Esophagus (tissue), 2 donors: ENCODE results near the gene SENP3. TPM values are rescaled to one million over a fixed set of nuclear protein-coding genes. Genes with fewer than 3 reads are reported as not detected.

ENCODE experiments used
- H3K27ac ChIP-seq, 2 donors: one replicate each; pipeline ENCODE4 v1.5.1; 2013; ENCODE audit warnings: low read depth in 2 of 2, mild to moderate bottlenecking in 2 of 2, inconsistent platforms in 1 of 2, low read length in 1 of 2, moderate library complexity in 1 of 2
- H3K27me3 ChIP-seq, 2 donors: one replicate each; pipeline ENCODE4 v1.6.1; 2013; ENCODE audit warnings: low read length in 2 of 2, control low read depth in 1 of 2, mild to moderate bottlenecking in 1 of 2; ENCODE audit not compliant: insufficient read depth in 2 of 2, control insufficient read depth in 1 of 2
- H3K36me3 ChIP-seq, 2 donors: one replicate each; pipeline ENCODE4 v1.6.1; 2013; ENCODE audit warnings: low read length in 1 of 2; ENCODE audit not compliant: control insufficient read depth in 2 of 2, insufficient read depth in 2 of 2
- H3K4me1 ChIP-seq, 2 donors: one replicate each; pipeline ENCODE4 v1.6.1; 2013; ENCODE audit warnings: low read length in 1 of 2; ENCODE audit not compliant: control insufficient read depth in 2 of 2, insufficient read depth in 2 of 2
- H3K4me3 ChIP-seq, 2 donors: one replicate each; pipeline ENCODE4 v1.5.1; 2013; ENCODE audit warnings: low read length in 2 of 2, mild to moderate bottlenecking in 2 of 2, low read depth in 1 of 2, moderate library complexity in 1 of 2
- H3K9me3 ChIP-seq, 2 donors: one replicate each; pipeline ENCODE4 v1.6.1; 2013; ENCODE audit warnings: mild to moderate bottlenecking in 2 of 2, low read depth in 1 of 2, low read length in 1 of 2, moderate library complexity in 1 of 2; ENCODE audit not compliant: control insufficient read depth in 2 of 2, insufficient read depth in 1 of 2
- WGBS, 2 donors: extraction: QIAGEN DNeasy Blood & Tissue Kit; methylation state at CpG; one replicate each; pipeline ENCODE4 v1.1.7; 2013; 5-methylcytosine and 5-hydroxymethylcytosine counted together
- polyA plus RNA-seq, 2 donors: library from polyadenylated mRNA; stranded (reverse); fragments of 200-250 nt; gene quantifications; one replicate each; pipeline ENCODE4 v1.2.3, GENCODE V29; 2013
- donor health status: healthy with polysubstance abuse.
- donor health status: Bipolar disorder and iron deficiency.

SENP3 gene
- polyA plus RNA-seq, 2 donors, result 21.6 to 33.6 TPM

DNA sequence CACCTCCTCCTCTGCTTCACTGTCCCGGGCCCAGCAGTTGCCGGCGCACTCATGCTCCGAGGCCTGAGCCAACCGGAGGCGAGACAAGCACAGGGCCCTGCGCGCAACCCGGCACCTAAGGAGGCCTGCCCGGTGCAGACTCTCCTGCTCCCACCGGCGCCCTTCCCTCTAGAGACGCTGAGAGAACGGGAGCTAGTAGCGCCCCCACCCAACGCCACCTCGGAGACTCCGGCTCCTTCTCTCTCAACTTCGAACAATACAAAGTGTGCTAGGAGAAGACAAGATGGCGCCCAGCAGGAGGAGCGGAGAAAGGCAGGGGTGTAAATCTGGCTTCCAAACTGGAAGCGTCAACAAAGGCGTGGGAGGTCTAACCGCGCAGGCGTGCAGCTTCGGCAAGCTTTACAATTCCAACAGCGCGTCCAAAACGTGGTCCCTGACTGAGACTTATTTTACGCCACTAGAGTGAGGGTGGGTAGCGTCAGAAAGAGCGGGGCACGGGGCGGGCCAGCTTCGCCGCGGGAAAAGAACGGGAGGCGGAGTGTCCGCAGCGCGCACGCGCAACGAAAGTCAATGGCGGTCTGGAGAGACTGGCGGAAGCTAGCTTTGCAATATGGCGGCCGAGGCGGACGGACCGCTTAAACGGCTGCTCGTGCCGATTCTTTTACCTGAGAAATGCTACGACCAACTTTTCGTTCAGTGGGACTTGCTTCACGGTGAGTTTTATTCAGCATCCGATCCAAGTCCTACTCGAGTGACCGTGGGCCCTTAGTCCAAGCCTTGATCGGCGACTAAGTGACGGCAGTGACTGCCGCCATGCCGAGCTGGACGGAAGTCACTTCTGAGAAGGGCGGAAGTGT lies 21.8 kb downstream of the SENP3 start, which contains the start of gene MPDU1:
Gene MPDU1, plus strand, starts transcription at position 600 of the 857 bp plus-strand sequence. Its CDS starts 11 bp downstream, at position 611.
- WGBS, 2 donors, result 14% methylated on average over 69 of the region's 69 CpGs
- peaks cover 9 to 40% of the 10 kb centered on the region in 2 donors for H3K4me1 ChIP-seq
- H3K9me3 ChIP-seq, result no peaks in the 10 kb centered on the region
- H3K36me3 ChIP-seq, result peaks cover 0 to 10% of the 10 kb centered on the region in 2 donors
- peak within 1 kb of the TSS; percentile 65 to 68 for H3K4me3 ChIP-seq
- H3K27me3 ChIP-seq, result no peaks in the 10 kb centered on the region
- H3K27ac ChIP-seq, result peak within 1 kb of the TSS; percentile 97 to 100

DNA sequence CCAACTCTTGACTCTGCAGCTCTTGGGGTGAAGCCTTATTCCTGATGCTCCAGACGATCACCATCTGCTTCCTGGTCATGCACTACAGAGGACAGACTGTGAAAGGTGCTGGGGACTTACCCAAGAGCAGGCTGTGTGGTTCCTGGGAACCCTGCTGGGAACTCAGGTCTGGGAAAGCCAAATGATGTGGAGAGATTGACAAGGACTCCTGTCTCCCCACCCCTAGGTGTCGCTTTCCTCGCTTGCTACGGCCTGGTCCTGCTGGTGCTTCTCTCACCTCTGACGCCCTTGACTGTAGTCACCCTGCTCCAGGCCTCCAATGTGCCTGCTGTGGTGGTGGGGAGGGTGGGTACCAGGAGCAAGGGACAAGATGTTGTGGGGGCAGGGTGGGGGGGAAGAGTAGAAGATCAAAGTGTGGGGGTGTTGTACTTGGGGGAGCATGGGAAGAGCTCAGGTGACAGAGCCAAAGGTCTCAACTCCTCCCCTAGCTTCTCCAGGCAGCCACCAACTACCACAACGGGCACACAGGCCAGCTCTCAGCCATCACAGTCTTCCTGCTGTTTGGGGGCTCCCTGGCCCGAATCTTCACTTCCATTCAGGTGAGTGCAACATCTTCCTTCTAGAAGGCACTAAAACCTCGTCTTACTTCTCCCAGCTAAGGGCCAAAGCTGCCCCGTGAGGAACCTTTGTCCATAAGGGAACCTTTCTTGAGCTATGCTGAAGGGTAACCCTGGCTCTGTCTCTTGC lies 25.1 kb downstream of the SENP3 start:
- Histone ChIP-seq H3K4me3 (no peak overlapping the region), H3K9me3 (no peaks in the 10 kb centered on the region), H3K4me1 (peaks cover 9 to 20% of the 10 kb centered on the region in 2 donors), H3K27ac (peak overlapping the region; percentile 85 to 97), H3K27me3 (no peaks in the 10 kb centered on the region), H3K36me3 (peaks cover 6 to 9% of the 10 kb centered on the region in 2 donors)
- 45 to 53% methylated on average over 9 of the region's 9 CpGs for WGBS, 2 donors

DNA sequence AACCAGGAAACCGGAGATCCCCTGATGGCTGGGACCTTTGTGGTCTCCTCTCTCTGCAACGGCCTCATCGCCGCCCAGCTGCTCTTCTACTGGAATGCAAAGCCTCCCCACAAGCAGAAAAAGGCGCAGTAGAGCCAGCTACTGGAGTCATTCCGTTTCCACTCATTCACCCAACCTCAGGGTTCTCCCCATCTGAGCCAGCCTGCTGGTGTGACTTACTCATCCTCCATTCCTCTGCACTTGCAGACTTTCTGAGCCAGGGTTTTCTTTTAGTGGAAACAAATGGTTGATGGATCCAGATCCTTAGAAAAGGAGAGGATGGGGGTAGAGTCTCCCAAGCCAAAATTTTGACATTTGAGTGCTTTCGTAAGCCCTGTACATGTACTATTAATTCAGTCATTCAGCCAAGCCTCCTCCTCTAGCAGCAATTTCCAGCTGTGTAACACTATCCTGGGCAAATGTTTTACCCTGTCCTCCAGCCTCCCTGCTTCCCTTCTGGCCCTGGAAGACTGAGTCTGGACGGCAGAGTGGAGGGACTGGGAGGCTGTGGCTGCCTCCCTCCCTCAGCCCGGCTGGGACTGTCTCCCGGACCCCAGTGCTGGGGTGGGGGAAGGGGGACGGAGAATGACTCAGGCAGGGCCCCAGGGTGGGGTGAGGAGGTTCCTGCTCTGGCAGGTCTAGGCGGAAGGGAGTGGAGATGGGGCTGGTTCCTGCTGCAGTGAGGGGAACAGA lies 25.9 kb downstream of the SENP3 start:
- H3K27ac ChIP-seq, result peak overlapping the region; percentile 85 to 97
- H3K36me3 ChIP-seq, result peaks cover 6 to 15% of the 10 kb centered on the region in 2 donors
- no peaks in the 10 kb centered on the region for H3K27me3 ChIP-seq
- WGBS, 2 donors, result 42 to 61% methylated on average over 12 of the region's 12 CpGs
- H3K4me1 ChIP-seq, result peaks cover 9 to 14% of the 10 kb centered on the region in 2 donors
- no peaks in the 10 kb centered on the region for H3K9me3 ChIP-seq
- H3K4me3 ChIP-seq, result peak overlapping the region; percentile 61 to 72

DNA sequence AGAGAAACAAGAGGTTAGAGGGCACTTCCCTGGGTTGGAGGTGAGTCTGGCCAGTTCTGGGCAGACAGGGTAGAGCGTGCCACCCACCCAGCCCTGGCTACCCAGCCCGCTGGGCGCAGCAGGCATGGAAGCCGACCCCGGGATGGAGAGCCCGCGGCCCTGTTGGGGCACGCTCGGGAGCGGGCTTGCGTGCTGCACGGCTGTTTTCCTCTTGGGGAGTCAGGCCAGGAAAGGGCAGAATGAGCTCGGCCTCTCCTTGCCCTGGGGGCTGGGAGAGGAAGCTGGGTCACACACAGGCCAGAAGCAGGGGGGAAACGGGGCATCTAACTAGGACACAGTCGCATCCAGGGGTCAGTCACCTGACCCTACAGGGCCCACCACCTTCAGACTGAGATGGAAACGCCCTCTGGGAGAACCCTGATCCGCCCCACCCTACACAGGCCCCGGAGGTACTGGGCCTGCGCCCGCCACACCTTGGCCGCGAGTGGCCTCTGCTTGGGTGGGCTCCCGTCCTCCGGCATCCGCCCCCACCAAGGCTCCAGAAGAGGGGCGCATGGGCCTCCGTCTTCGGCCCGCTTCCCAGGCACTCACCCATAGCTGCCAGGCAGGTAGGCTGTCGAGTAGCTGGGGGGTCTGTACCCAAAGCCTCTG lies 27.0 kb downstream of the SENP3 start:
- Histone ChIP-seq H3K4me1 (peaks cover 2 to 6% of the 10 kb centered on the region in 2 donors), H3K36me3 (peaks cover 12 to 24% of the 10 kb centered on the region in 2 donors)

DNA sequence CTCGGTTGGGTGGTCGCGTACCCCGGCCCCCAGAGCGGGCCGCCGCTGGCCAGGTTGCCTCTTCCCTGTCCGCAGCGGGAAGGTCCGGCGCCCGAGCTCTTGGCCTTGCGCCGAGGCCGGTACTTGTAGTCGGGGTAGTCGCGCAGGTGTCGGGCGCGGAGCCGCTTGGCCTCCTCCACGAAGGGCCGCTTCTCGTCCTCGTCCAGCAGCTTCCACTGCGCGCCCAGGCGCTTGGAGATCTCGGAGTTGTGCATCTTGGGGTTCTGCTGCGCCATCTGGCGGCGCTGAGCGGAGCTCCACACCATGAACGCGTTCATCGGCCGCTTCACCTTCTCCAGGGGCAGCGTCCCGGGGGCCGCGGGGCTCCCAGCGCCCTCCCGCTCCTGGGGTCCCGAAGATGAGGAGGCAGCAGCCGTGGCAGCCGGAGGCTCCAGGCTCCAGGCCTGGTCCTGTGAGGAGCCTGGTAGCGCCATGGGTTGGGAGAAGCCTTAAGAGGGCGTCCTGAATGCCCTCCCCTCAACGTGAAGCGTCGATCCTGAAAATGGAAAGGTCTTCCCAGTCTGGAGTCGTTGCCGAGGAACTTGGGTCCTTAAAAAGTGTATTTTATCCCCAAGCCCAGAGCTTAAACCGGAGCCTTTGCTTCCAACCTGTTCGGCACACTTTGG lies 27.6 kb downstream of the SENP3 start:
- Histone ChIP-seq H3K36me3 (peaks cover 12 to 26% of the 10 kb centered on the region in 2 donors), H3K4me3 (peak overlapping the region; percentile 61 to 72), H3K27ac (peak overlapping the region; percentile 85 to 97)

More for the DNA sequence above, 27.0 kb downstream of the SENP3 start:
- WGBS, 2 donors, result 34 to 51% methylated on average over 27 to 30 of the region's 30 CpGs
- Histone ChIP-seq H3K27ac (peak overlapping the region; percentile 85 to 97), H3K4me3 (peak overlapping the region; percentile 61 to 72), H3K27me3 (no peaks in the 10 kb centered on the region), H3K9me3 (no peaks in the 10 kb centered on the region)

DNA sequence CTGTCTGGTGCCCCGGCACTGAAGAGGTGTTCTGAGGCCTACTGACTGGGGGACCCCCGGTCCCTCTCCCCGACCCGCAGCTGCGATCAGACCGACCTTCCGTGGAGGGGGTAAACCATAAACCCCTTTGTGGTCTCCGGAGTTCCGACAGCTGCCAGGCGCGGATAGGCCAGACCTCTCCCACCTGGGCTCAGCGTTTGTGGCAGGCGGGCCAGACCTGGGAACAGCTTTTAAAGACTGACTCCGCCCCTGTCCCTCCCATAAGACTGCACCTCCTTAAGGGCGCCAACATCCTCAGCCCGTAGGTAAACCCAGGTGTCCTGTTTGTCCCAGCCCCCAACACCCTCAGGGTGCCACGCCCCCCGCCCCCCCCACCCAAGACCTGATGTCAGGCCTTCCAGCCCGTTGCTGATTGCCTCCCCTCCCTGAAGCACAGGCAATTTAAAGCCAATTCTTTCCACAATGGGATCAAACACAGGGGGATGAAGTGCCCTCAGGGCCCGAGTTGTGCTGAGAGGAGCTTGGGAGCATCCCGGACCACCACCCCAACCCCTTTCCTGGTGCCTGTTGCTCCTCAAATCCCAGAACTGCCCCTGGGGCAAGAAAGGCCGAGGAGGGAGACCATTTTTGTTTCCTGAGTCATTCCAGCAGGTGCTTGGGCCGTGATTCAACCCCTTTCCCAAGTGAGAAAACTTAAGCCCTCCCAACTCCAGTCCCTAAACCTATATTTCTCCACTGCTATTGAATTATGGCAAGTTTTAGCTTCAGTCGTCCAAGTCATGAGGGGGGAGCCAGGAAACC lies 28.4 kb downstream of the SENP3 start, which contains the start of gene SOX15:
Gene SOX15, minus strand, starts transcription at position 204 of the 801 bp plus-strand sequence. CDS start 418 bp downstream, outside the sequence.
- peak within 1 kb of the TSS; percentile 85 to 97 for H3K27ac ChIP-seq
- H3K36me3 ChIP-seq, result peaks cover 12 to 30% of the 10 kb centered on the region in 2 donors
- no peaks in the 10 kb centered on the region for H3K9me3 ChIP-seq
- H3K4me3 ChIP-seq, result peak within 1 kb of the TSS; percentile 61 to 72
- H3K4me1 ChIP-seq, result peaks cover 2% of the 10 kb centered on the region in 2 donors
- 39 to 53% methylated on average over 24 of the region's 24 CpGs for WGBS, 2 donors
- H3K27me3 ChIP-seq, result no peaks in the 10 kb centered on the region

More for the DNA sequence above, 27.6 kb downstream of the SENP3 start:
- H3K9me3 ChIP-seq, result no peaks in the 10 kb centered on the region
- H3K27me3 ChIP-seq, result no peaks in the 10 kb centered on the region
- H3K4me1 ChIP-seq, result peaks cover 2 to 5% of the 10 kb centered on the region in 2 donors
- WGBS, 2 donors, result 16% methylated on average over 56 of the region's 56 CpGs

DNA sequence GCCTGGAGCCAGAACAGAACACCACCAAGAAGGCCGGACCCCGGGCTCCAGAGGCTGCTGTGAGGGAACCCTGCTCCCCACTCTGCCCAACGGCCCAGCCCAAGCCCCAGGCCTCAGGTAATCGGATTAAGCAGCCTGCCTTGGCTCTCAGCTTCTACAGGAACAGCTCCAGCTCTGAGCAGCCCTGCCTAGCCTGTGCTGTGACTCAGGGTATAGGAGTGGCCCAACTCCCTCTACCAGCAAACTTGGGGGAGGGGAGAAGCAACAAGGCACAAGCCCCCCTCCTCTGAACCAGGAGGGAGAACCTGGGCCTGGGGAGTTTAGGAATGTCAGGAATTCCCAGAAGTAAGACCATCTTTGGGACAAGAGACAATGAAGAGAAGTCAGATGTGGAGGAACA lies 29.0 kb downstream of the SENP3 start:
- 46 to 57% methylated on average over 4 of the region's 4 CpGs for WGBS, 2 donors
- Histone ChIP-seq H3K36me3 (peaks cover 12 to 34% of the 10 kb centered on the region in 2 donors), H3K4me3 (no peak overlapping the region), H3K4me1 (peaks cover 2% of the 10 kb centered on the region in 2 donors), H3K27ac (peak overlapping the region; percentile 85 to 93), H3K27me3 (no peaks in the 10 kb centered on the region), H3K9me3 (no peaks in the 10 kb centered on the region)

DNA sequence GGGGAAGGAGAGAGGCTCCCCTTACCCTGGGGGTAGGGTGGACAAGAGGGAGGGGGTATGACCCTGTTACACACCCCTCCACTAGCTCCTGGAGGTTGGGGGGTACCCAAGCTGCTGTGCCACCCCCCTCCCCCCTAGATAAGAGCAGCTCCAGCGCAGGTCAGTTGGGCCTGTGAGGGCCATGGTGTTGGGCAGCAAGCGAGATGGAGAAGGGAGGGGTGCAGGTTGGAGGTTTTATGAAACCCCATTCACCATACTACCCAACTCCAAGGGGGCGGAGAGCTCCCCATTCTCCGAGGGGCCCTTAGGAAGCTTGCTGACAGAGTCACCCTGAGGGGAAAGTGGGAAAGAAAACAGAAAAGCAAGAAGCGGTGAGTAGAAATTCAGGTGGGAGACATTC lies 29.9 kb downstream of the SENP3 start:
- peak overlapping the region; percentile 85 to 93 for H3K27ac ChIP-seq
- H3K36me3 ChIP-seq, result peaks cover 12 to 33% of the 10 kb centered on the region in 2 donors
- 88 to 92% methylated on average over 5 of the region's 5 CpGs for WGBS, 2 donors

More for the DNA sequence above, 29.9 kb downstream of the SENP3 start:
- Histone ChIP-seq H3K9me3 (no peaks in the 10 kb centered on the region), H3K27me3 (no peaks in the 10 kb centered on the region), H3K4me3 (no peak overlapping the region), H3K4me1 (peaks cover 0 to 2% of the 10 kb centered on the region in 2 donors)
